Astrocyte (in vitro differentiated cells and primary cell): Measurements from ENCODE around the gene SGTA. TPM values are rescaled to one million over a fixed set of nuclear protein-coding genes. Genes with fewer than 3 reads are reported as not detected.

Experiments used
- DNase-seq: peaks from one replicate; pipeline ENCODE4 v3.0.0-alpha.2; 2010; ENCODE audit warnings: low read depth
- FAIRE-seq: peaks from 2 replicates; lab custom pipeline; 2011; peaks lifted over from hg19 to GRCh38; lab: Jason Lieb, UNC
- H2AFZ ChIP-seq: 2 replicates; pipeline ENCODE4 v1.6.0; 2012; ENCODE audit warnings: low read depth, low read length, inconsistent platforms
- H3K27ac ChIP-seq: 2 replicates; pipeline ENCODE4 v1.5.1; 2011; ENCODE audit warnings: low read depth, low read length, inconsistent platforms
- H3K27me3 ChIP-seq: 2 replicates; pipeline ENCODE4 v1.6.0; 2011; ENCODE audit warnings: low read length, inconsistent platforms; ENCODE audit not compliant: insufficient read depth
- H3K36me3 ChIP-seq: 2 replicates; pipeline ENCODE4 v1.5.1; 2011; ENCODE audit warnings: low read length, inconsistent platforms; ENCODE audit not compliant: insufficient read depth
- H3K4me1 ChIP-seq: 2 replicates; pipeline ENCODE4 v1.5.1; 2011; ENCODE audit warnings: low read length, inconsistent platforms; ENCODE audit not compliant: insufficient read depth
- H3K4me2 ChIP-seq: 2 replicates; pipeline ENCODE4 v1.6.0; 2012; ENCODE audit warnings: low read length, inconsistent platforms
- H3K4me3 ChIP-seq: 2 replicates; pipeline ENCODE4 v1.5.1; 2011; ENCODE audit warnings: low read depth, mild to moderate bottlenecking, low read length, inconsistent platforms; ENCODE audit not compliant: insufficient read depth
- H3K79me2 ChIP-seq: 2 replicates; pipeline ENCODE4 v1.6.0; 2012; ENCODE audit warnings: mild to moderate bottlenecking, low read length, inconsistent platforms; ENCODE audit not compliant: insufficient read depth
- H3K9ac ChIP-seq: 2 replicates; pipeline ENCODE4 v1.6.0; 2012; ENCODE audit warnings: mild to moderate bottlenecking, low read length, inconsistent platforms
- H3K9me3 ChIP-seq: 2 replicates; pipeline ENCODE4 v1.5.1; 2012; ENCODE audit warnings: low read depth, mild to moderate bottlenecking, low read length, inconsistent platforms; ENCODE audit not compliant: insufficient read depth
- H4K20me1 ChIP-seq: 2 replicates; pipeline ENCODE4 v1.6.0; 2012; ENCODE audit warnings: low read length, inconsistent platforms; ENCODE audit not compliant: insufficient read depth
- H3K27ac Mint-ChIP-seq: one replicate; pipeline ENCODE4 v1.8.0; 2021; ENCODE audit warnings: mild to moderate bottlenecking, mixed read lengths; ENCODE audit not compliant: unreplicated experiment
- H3K27me3 Mint-ChIP-seq: one replicate; pipeline ENCODE4 v1.8.0; 2021; ENCODE audit warnings: low read depth, mixed read lengths; ENCODE audit not compliant: unreplicated experiment
- H3K36me3 Mint-ChIP-seq: one replicate; pipeline ENCODE4 v1.8.0; 2021; ENCODE audit warnings: low read depth, mixed read lengths; ENCODE audit not compliant: unreplicated experiment
- H3K4me1 Mint-ChIP-seq: one replicate; pipeline ENCODE4 v1.8.0; 2021; ENCODE audit warnings: low read depth, mixed read lengths; ENCODE audit not compliant: unreplicated experiment
- H3K4me3 Mint-ChIP-seq: one replicate; pipeline ENCODE4 v1.8.0; 2021; ENCODE audit warnings: mild to moderate bottlenecking, moderate library complexity, mixed read lengths; ENCODE audit not compliant: unreplicated experiment
- H3K9me3 Mint-ChIP-seq: one replicate; pipeline ENCODE4 v1.8.0; 2021; ENCODE audit warnings: mild to moderate bottlenecking, mixed read lengths; ENCODE audit not compliant: unreplicated experiment
- EZH2 ChIP-seq: IDR thresholded peaks from 2 replicates; pipeline ENCODE4 v1.6.1; 2012; ENCODE audit warnings: mild to moderate bottlenecking, low read length, inconsistent platforms; ENCODE audit not compliant: insufficient read depth
- total RNA-seq: library from RNA; stranded (reverse); gene quantifications from 2 replicates; pipeline ENCODE4 v1.2.1, GENCODE V29; 2021
- TF ChIP-seq, protein P1 (sequence below): IDR thresholded peaks from 2 replicates; pipeline ENCODE4 v1.5.1; 2011; ENCODE audit warnings: low read depth, mild to moderate bottlenecking, inconsistent platforms, low read length, moderate library complexity; ENCODE audit not compliant: insufficient read depth

SGTA gene
- total RNA-seq, 1 donor from 2014 or later = 76.1 TPM

- Mint-ChIP-seq H3K27me3 (no peaks in the 10 kb centered on the region), H3K36me3 (peaks cover 13% of the 10 kb centered on the region), H3K27ac (no peak overlapping the region), H3K4me1 (no peaks in the 10 kb centered on the region), H3K4me3 (no peak overlapping the region), H3K9me3 (no peaks in the 10 kb centered on the region)
- Histone ChIP-seq H3K4me2 (no peak overlapping the region), H2AFZ (no peak overlapping the region), H3K9me3 (no peaks in the 10 kb centered on the region), H3K27me3 (no peaks in the 10 kb centered on the region), H3K4me3 (no peak overlapping the region), H3K9ac (no peak overlapping the region), H4K20me1 (no peaks in the 10 kb centered on the region), H3K27ac (no peak overlapping the region), H3K79me2 (peaks cover 4% of the 10 kb centered on the region), H3K36me3 (no peaks in the 10 kb centered on the region), H3K4me1 (no peaks in the 10 kb centered on the region)
- DNase-seq (no peak), FAIRE-seq (no peak)
- TF ChIP-seq EZH2 = no peak
- TF ChIP-seq, protein P1, sequence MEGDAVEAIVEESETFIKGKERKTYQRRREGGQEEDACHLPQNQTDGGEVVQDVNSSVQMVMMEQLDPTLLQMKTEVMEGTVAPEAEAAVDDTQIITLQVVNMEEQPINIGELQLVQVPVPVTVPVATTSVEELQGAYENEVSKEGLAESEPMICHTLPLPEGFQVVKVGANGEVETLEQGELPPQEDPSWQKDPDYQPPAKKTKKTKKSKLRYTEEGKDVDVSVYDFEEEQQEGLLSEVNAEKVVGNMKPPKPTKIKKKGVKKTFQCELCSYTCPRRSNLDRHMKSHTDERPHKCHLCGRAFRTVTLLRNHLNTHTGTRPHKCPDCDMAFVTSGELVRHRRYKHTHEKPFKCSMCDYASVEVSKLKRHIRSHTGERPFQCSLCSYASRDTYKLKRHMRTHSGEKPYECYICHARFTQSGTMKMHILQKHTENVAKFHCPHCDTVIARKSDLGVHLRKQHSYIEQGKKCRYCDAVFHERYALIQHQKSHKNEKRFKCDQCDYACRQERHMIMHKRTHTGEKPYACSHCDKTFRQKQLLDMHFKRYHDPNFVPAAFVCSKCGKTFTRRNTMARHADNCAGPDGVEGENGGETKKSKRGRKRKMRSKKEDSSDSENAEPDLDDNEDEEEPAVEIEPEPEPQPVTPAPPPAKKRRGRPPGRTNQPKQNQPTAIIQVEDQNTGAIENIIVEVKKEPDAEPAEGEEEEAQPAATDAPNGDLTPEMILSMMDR = no peak
Observed at GRCh38 chr19:2816641-2817040, 33.6 kb upstream of the SGTA start.

DNA sequence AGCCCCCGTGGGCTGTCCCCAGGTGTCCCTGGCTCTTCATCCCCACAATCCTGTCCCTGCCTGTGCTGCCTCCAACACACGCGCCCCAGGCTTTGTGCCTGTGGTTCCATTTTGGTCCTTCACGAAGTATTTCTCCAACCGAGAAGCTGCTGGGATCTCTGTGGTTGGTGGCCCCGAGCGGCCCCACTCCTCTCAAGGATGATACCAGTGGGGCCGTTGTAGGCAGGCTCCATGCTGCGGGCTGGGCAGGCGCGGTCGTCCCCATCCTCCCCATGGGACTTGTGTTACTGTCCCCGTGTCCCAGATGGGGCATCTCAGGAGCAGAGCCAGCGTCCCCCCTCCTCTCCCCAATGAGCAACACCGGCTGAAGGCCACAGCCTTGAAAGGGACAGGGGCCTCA is 32.9 kb upstream of the SGTA start:
- Histone ChIP-seq H3K9ac (no peak overlapping the region), H3K4me1 (no peaks in the 10 kb centered on the region), H3K4me2 (no peak overlapping the region), H3K9me3 (no peaks in the 10 kb centered on the region), H3K27me3 (no peaks in the 10 kb centered on the region), H2AFZ (no peak overlapping the region), H3K27ac (no peak overlapping the region), H3K4me3 (no peak overlapping the region), H3K79me2 (peaks cover 4% of the 10 kb centered on the region), H3K36me3 (no peaks in the 10 kb centered on the region), H4K20me1 (no peaks in the 10 kb centered on the region)
- Mint-ChIP-seq H3K9me3 (no peaks in the 10 kb centered on the region), H3K36me3 (peaks cover 9% of the 10 kb centered on the region), H3K27me3 (no peaks in the 10 kb centered on the region), H3K27ac (no peak overlapping the region), H3K4me1 (no peaks in the 10 kb centered on the region), H3K4me3 (no peak overlapping the region)
- no peak for DNase-seq
- FAIRE-seq = no peak
- no peak for TF ChIP-seq EZH2
- TF ChIP-seq, protein P1 = no peak

DNA sequence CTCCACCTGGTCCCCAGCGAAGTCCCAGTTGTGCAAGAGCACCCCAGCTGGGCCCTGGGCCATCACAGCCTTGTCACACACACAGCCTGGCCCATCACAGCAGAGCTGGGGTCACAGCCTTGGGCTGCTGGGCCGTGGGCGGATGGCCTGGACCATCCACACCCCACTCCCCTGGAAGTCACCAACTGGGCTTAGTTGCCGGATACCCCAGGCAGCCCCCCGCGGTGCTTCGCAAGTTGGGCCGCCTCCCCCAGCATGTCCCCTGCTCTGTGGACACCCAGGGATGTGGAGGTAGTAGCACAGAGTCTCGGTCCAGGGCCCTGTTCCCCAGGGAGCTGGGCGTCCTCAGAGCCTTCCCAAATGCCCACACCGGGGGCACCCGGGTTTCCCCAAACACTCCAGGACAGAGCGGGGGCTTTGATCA is 32.1 kb upstream of the SGTA start:
- H3K27ac ChIP-seq = no peak overlapping the region
- H3K4me1 ChIP-seq = no peaks in the 10 kb centered on the region
- no peaks in the 10 kb centered on the region for H3K36me3 ChIP-seq
- DNase-seq (no peak), FAIRE-seq (no peak)
- no peak overlapping the region for H2AFZ ChIP-seq
- no peak overlapping the region for H3K4me3 Mint-ChIP-seq
- no peak overlapping the region for H3K9ac ChIP-seq
- peaks cover 2% of the 10 kb centered on the region for H3K79me2 ChIP-seq
- H3K4me3 ChIP-seq = no peak overlapping the region
- H3K9me3 Mint-ChIP-seq = no peaks in the 10 kb centered on the region
- no peaks in the 10 kb centered on the region for H3K27me3 ChIP-seq
- peaks cover 9% of the 10 kb centered on the region for H3K36me3 Mint-ChIP-seq
- no peaks in the 10 kb centered on the region for H3K4me1 Mint-ChIP-seq
- H3K27ac Mint-ChIP-seq = no peak overlapping the region
- H3K27me3 Mint-ChIP-seq = no peaks in the 10 kb centered on the region
- no peaks in the 10 kb centered on the region for H3K9me3 ChIP-seq
- no peak overlapping the region for H3K4me2 ChIP-seq
- no peak for TF ChIP-seq EZH2
- TF ChIP-seq, protein P1 = no peak
- no peaks in the 10 kb centered on the region for H4K20me1 ChIP-seq
